Esophagus muscularis mucosa (tissue), 4 donors: ENCODE data around the gene NPBWR2.

ENCODE experiments used
- EP300 ChIP-seq: sonication (generic); formaldehyde crosslinking; IDR thresholded peaks from one replicate; pipeline ENCODE4 v1.6.1; 2017; ENCODE audit warnings: antibody characterized with exemption
- POLR2A ChIP-seq: fragments of 450-650 bp; IDR thresholded peaks from one replicate; pipeline ENCODE4 v1.6.1; 2017; ENCODE audit warnings: antibody characterized with exemption, moderate library complexity, mild to moderate bottlenecking, low read depth
- POLR2AphosphoS5 ChIP-seq, 2 donors: sonication (generic); formaldehyde crosslinking; IDR thresholded peaks; one replicate each; pipeline ENCODE4 v1.6.1; 2017; ENCODE audit warnings: antibody characterized with exemption in 2 of 2
- TF ChIP-seq, protein P1 (sequence below), 3 experiments: fragments of 200-600 bp in 2 of 3; fragments of 450-650 bp in 1 of 3; sonication (generic) in 2 of 3; IDR thresholded peaks; one replicate each; pipeline ENCODE4 v1.5.1; 2017 to 2019; ENCODE audit warnings: antibody characterized with exemption in 3 of 3, mild to moderate bottlenecking in 2 of 3, moderate library complexity in 1 of 3

DNA sequence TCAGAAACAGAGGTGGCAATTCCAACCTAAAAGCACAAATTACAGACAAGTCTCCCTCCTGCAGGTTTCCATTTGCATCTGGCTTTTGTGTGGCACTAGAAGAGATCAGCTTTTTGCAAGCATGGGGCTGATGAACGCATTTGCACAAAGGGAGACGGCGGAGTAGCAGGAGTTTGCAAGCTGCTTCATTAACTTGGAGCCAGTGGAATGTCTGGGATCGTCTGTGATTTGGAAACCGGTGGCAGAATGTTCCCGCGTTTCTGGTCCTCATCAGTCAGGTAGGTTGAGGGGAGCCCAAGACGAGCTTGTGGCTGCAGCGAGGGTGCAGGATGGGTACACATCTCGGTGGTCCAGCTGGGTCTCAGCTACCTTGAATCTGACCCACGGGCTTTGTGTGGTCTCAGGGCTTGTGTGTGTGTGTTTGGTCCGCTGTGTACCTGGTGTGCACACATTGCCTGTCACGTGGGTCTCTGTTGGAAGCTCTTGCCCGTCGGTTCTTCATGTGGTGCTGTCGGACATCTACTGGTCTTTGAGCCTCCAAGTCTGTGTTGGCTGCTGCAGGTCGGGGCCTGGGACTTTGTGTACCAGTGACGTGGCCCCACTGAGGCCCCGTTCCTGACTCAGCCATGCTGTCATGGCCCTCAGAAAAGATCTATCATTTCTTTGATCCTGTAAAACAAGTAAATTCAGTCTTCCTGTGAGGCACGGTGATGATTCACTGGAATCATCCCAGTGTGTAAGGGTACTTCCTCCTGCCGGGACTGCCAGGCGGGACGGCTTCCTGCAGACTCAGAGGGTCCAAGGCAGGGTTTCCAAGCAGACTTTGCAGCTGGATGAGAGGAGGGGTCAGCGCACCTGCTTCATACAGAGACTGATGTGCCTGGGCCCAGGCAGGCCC lies 44.5 kb upstream of the NPBWR2 start:
- no peak for TF ChIP-seq POLR2A
- no peak for TF ChIP-seq POLR2AphosphoS5 (IDR thresholded peaks at IDR 0.05)
- TF ChIP-seq, protein P1, sequence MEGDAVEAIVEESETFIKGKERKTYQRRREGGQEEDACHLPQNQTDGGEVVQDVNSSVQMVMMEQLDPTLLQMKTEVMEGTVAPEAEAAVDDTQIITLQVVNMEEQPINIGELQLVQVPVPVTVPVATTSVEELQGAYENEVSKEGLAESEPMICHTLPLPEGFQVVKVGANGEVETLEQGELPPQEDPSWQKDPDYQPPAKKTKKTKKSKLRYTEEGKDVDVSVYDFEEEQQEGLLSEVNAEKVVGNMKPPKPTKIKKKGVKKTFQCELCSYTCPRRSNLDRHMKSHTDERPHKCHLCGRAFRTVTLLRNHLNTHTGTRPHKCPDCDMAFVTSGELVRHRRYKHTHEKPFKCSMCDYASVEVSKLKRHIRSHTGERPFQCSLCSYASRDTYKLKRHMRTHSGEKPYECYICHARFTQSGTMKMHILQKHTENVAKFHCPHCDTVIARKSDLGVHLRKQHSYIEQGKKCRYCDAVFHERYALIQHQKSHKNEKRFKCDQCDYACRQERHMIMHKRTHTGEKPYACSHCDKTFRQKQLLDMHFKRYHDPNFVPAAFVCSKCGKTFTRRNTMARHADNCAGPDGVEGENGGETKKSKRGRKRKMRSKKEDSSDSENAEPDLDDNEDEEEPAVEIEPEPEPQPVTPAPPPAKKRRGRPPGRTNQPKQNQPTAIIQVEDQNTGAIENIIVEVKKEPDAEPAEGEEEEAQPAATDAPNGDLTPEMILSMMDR (IDR thresholded peaks at IDR 0.05), result no peak
- TF ChIP-seq EP300, result no peak
